Fibroblast of villous mesenchyme (primary cell): Measurements from ENCODE around the gene CSN2. TPM values are rescaled to one million over a fixed set of nuclear protein-coding genes. Genes with fewer than 3 reads are reported as not detected.

Experiments used
- DNase-seq: peaks from one replicate; pipeline ENCODE4 v3.0.0-alpha.2; 2010; ENCODE audit warnings: low read depth
- H3K4me3 ChIP-seq: 2 replicates; pipeline ENCODE4 v1.5.1; 2011; ENCODE audit warnings: low read depth, mild to moderate bottlenecking, low read length
- CTCF ChIP-seq: IDR thresholded peaks from 2 replicates; pipeline ENCODE4 v1.5.1; 2012; ENCODE audit warnings: low read depth, mild to moderate bottlenecking, low read length; ENCODE audit not compliant: insufficient read depth
- total RNA-seq: library from RNA; depleted of rRNA; stranded (reverse); fragments of >200 nt; gene quantifications from 2 replicates; pipeline ENCODE4 v1.2.3, GENCODE V29; 2012

CSN2 gene
- total RNA-seq, 1 donor = not detected

- H3K4me3 ChIP-seq = no peak overlapping the region
- TF ChIP-seq CTCF = no peak
- DNase-seq = no peak
These were observed 25.5 kb upstream of the CSN2 start for GRCh38 chr4:69991016-69991415.

GRCh38 chr4:69986663-69987062 lies 21.1 kb upstream of the CSN2 start:
- no peak for TF ChIP-seq CTCF
- H3K4me3 ChIP-seq = no peak overlapping the region
- DNase-seq = no peak

- no peak for TF ChIP-seq CTCF
- no peak for DNase-seq
- H3K4me3 ChIP-seq = no peak overlapping the region
These were observed 18.5 kb upstream of the CSN2 start for GRCh38 chr4:69984030-69984443.

GRCh38 chr4:69977582-69977981 lies 12.1 kb upstream of the CSN2 start:
- no peak overlapping the region for H3K4me3 ChIP-seq
- no peak for TF ChIP-seq CTCF
- DNase-seq = no peak

- no peak for TF ChIP-seq CTCF
- no peak overlapping the region for H3K4me3 ChIP-seq
- no peak for DNase-seq
These were observed 9.1 kb upstream of the CSN2 start for GRCh38 chr4:69974631-69975030.

GRCh38 chr4:69970071-69970470 lies 4.5 kb upstream of the CSN2 start:
- no peak for TF ChIP-seq CTCF
- no peak for DNase-seq
- no peak overlapping the region for H3K4me3 ChIP-seq

GRCh38 chr4:69957209-69957608 lies 8.3 kb downstream of the CSN2 start:
- no peak overlapping the region for H3K4me3 ChIP-seq
- no peak for TF ChIP-seq CTCF
- no peak for DNase-seq
